ENCODE results near the gene SSBP4.

Gene SSBP4

GRCh38 chr19:18429717-18430416 is 10.7 kb downstream of the SSBP4 start:
- H3K4me2 ChIP-seq (ENCODE audit: insufficient read depth, low read length) = peak overlapping the region; percentile 81
- H4K20me1 ChIP-seq (ENCODE audit: insufficient read depth, low read length) = peaks cover 71% of the 10 kb centered on the region
- no peaks in the 10 kb centered on the region for H3K9me3 ChIP-seq (ENCODE audit: insufficient read depth, low read length, severe bottlenecking)
- H3K4me1 ChIP-seq (ENCODE audit: insufficient read depth, low read length) = peaks cover 24% of the 10 kb centered on the region
- peak overlapping the region in 1 of 2 experiments; percentile 55; a peak in 2 of 4 replicates for H3K4me3 ChIP-seq (ENCODE audit: low read depth in 1 of 2, low read length in 2 of 2)
- peak overlapping the region; percentile 56 for H3K9ac ChIP-seq (ENCODE audit: low read depth, low read length)
- ATAC-seq (ENCODE audit: insufficient read depth, low read depth) = peak; percentile 23
- peaks cover 27% of the 10 kb centered on the region for H3K79me2 ChIP-seq (ENCODE audit: insufficient read depth, low read length)
- H3K27ac ChIP-seq (ENCODE audit: low read length) = peak overlapping the region; percentile 69
- no peaks in the 10 kb centered on the region for H3K27me3 ChIP-seq (ENCODE audit: insufficient read depth, low read length, poor library complexity)
- TF ChIP-seq EZH2 (IDR thresholded peaks at IDR 0.05; ENCODE audit: borderline replicate concordance, low read depth, low read length, severe bottlenecking) = no peak
- TF ChIP-seq CTCF (IDR thresholded peaks at IDR 0.05; ENCODE audit: borderline replicate concordance, extremely low read depth, low read length, poor library complexity, severe bottlenecking) = no peak
- DNase-seq = peak; percentile 53
- no peak overlapping the region for H2AFZ ChIP-seq (ENCODE audit: low read depth, low read length)
- peaks cover 22% of the 10 kb centered on the region for H3K36me3 ChIP-seq (ENCODE audit: insufficient read depth, low read length)

- H3K79me2 ChIP-seq (ENCODE audit: insufficient read depth, low read length) = peaks cover 20% of the 10 kb centered on the region
- DNase-seq (no peak), ATAC-seq (ENCODE audit: insufficient read depth, low read depth) (no peak)
- H3K27me3 ChIP-seq (ENCODE audit: insufficient read depth, low read length, poor library complexity) = no peaks in the 10 kb centered on the region
- peak overlapping the region; percentile 81 for H3K4me2 ChIP-seq (ENCODE audit: insufficient read depth, low read length)
- no peaks in the 10 kb centered on the region for H3K9me3 ChIP-seq (ENCODE audit: insufficient read depth, low read length, severe bottlenecking)
- no peak overlapping the region for H2AFZ ChIP-seq (ENCODE audit: low read depth, low read length)
- H4K20me1 ChIP-seq (ENCODE audit: insufficient read depth, low read length) = peaks cover 65% of the 10 kb centered on the region
- no peak overlapping the region for H3K27ac ChIP-seq (ENCODE audit: low read length)
- no peak overlapping the region; the same call in 1 of the 2 replicates for H3K9ac ChIP-seq (ENCODE audit: low read depth, low read length)
- TF ChIP-seq CTCF (IDR thresholded peaks at IDR 0.05; ENCODE audit: borderline replicate concordance, extremely low read depth, low read length, poor library complexity, severe bottlenecking) (no peak), EZH2 (IDR thresholded peaks at IDR 0.05; ENCODE audit: borderline replicate concordance, low read depth, low read length, severe bottlenecking) (no peak)
- H3K4me1 ChIP-seq (ENCODE audit: insufficient read depth, low read length) = peaks cover 26% of the 10 kb centered on the region
- H3K36me3 ChIP-seq (ENCODE audit: insufficient read depth, low read length) = peaks cover 23% of the 10 kb centered on the region
- H3K4me3 ChIP-seq (ENCODE audit: low read depth in 1 of 2, low read length in 2 of 2) = no peak overlapping the region
Measured at GRCh38 chr19:18430417-18431144, 11.4 kb downstream of the SSBP4 start.

DNA sequence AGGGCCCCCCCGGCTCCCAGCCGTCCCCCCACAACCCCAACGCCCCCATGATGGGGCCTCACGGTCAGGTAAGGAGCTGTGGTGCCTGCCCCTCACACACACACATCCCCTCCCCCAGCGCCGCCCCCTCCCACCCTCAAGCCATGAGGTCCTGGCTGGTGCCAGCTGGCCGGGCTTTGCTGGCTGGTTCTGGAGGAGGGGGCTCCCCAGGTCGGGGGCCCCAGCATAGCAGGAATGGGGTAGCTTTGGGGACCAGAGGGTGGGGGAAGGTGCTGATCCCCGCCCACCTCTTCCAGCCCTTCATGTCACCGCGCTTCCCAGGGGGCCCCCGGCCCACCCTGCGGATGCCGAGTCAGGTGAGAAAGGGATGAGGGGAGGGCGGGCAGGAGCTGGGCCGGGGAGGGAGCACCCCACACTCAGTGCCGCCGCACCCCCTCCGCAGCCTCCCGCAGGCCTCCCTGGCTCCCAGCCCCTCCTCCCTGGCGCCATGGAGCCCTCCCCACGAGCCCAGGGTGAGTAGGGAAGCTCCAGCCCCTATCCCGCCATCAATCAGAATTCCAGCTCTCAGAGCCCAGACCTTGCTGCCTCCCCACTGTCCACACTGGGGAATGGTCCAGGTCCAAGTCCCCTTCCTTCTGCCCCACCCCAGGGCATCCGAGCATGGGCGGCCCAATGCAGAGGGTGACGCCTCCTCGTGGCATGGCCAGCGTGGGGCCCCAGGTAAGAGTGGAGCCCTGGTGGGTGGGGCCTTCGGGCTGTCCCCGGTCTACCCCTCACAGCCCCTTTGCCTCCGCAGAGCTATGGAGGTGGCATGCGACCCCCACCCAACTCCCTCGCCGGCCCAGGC is 12.4 kb downstream of the SSBP4 start:
- no peak for DNase-seq
- no peaks in the 10 kb centered on the region for H3K9me3 ChIP-seq (ENCODE audit: insufficient read depth, low read length, severe bottlenecking)
- no peak overlapping the region for H3K27ac ChIP-seq (ENCODE audit: low read length)
- H3K36me3 ChIP-seq (ENCODE audit: insufficient read depth, low read length) = peaks cover 27% of the 10 kb centered on the region
- no peaks in the 10 kb centered on the region for H3K27me3 ChIP-seq (ENCODE audit: insufficient read depth, low read length, poor library complexity)
- H4K20me1 ChIP-seq (ENCODE audit: insufficient read depth, low read length) = peaks cover 59% of the 10 kb centered on the region
- H3K9ac ChIP-seq (ENCODE audit: low read depth, low read length) = no peak overlapping the region
- no peak overlapping the region for H3K4me2 ChIP-seq (ENCODE audit: insufficient read depth, low read length)
- H3K79me2 ChIP-seq (ENCODE audit: insufficient read depth, low read length) = peaks cover 16% of the 10 kb centered on the region
- H2AFZ ChIP-seq (ENCODE audit: low read depth, low read length) = no peak overlapping the region
- peaks cover 36% of the 10 kb centered on the region for H3K4me1 ChIP-seq (ENCODE audit: insufficient read depth, low read length)
- ATAC-seq (ENCODE audit: insufficient read depth, low read depth) = no peak
- H3K4me3 ChIP-seq (ENCODE audit: low read depth in 1 of 2, low read length in 2 of 2) = no peak overlapping the region
- TF ChIP-seq EZH2 (IDR thresholded peaks at IDR 0.05; ENCODE audit: borderline replicate concordance, low read depth, low read length, severe bottlenecking) (no peak), CTCF (IDR thresholded peaks at IDR 0.05; ENCODE audit: borderline replicate concordance, extremely low read depth, low read length, poor library complexity, severe bottlenecking) (no peak)
